Caco-2 (cell line): Measurements from ENCODE around the gene NT5DC1. TPM values are rescaled to one million over a fixed set of nuclear protein-coding genes. Genes with fewer than 3 reads are reported as not detected.

ENCODE experiments used
- BruUV-seq: library from RNA; stranded (reverse); fragments of 400-500 nt; replicated peaks from 2 replicates; lab custom pipeline; 2021; lab: Mats Ljungman, UMichigan
- CTCF ChIA-PET: fragments of 300-600 bp; sonication (Branson Sonifier 250); formaldehyde crosslinking; loops from one replicate; lab custom pipeline; 2022; ENCODE audit warnings: antibody characterized with exemption; lab: Charles Lee
- POLR2A ChIA-PET: fragments of 300-600 bp; sonication (Branson Sonifier 250); formaldehyde crosslinking; loops from one replicate; lab custom pipeline; 2022; ENCODE audit warnings: antibody characterized with exemption; lab: Charles Lee
- DNase-seq, 2 experiments: peaks; one replicate each; pipeline versions ENCODE4 v3.0.0 to v3.0.0-alpha.2; 2020 to 2022
- H3K27me3 ChIP-seq: replicated peaks from 2 replicates; pipeline ENCODE4 v1.6.0; 2011; ENCODE audit warnings: low read length; ENCODE audit not compliant: control insufficient read depth, insufficient read depth
- H3K36me3 ChIP-seq: 2 replicates; pipeline ENCODE4 v1.5.1; 2011; ENCODE audit warnings: low read length; ENCODE audit not compliant: control insufficient read depth, insufficient read depth
- H3K4me1 ChIP-seq: fragments of 250-450 bp; sonication (Bioruptor Pico); 2 replicates; pipeline ENCODE4 v1.5.1; 2020; ENCODE audit warnings: mild to moderate bottlenecking
- H3K4me3 ChIP-seq: 2 replicates; pipeline ENCODE4 v1.5.1; 2011; ENCODE audit warnings: low read depth, mild to moderate bottlenecking, control low read depth, low read length
- H3K9me3 ChIP-seq: fragments of 250-450 bp; sonication (Bioruptor Pico); 2 replicates; pipeline ENCODE4 v1.5.1; 2020; ENCODE audit warnings: mild to moderate bottlenecking, moderate library complexity
- H3K27ac Mint-ChIP-seq: one replicate; pipeline ENCODE4 v1.8.0; 2022; ENCODE audit warnings: mixed read lengths; ENCODE audit not compliant: unreplicated experiment
- H3K27me3 Mint-ChIP-seq: one replicate; pipeline ENCODE4 v1.8.0; 2022; ENCODE audit warnings: mixed read lengths; ENCODE audit not compliant: insufficient read depth, unreplicated experiment
- H3K36me3 Mint-ChIP-seq: one replicate; pipeline ENCODE4 v1.8.0; 2022; ENCODE audit warnings: mild to moderate bottlenecking, mixed read lengths; ENCODE audit not compliant: insufficient read depth, unreplicated experiment
- H3K4me1 Mint-ChIP-seq: one replicate; pipeline ENCODE4 v1.8.0; 2022; ENCODE audit warnings: low read depth, mixed read lengths; ENCODE audit not compliant: unreplicated experiment
- H3K4me3 Mint-ChIP-seq: one replicate; pipeline ENCODE4 v1.8.0; 2022; ENCODE audit warnings: mild to moderate bottlenecking, moderate library complexity, mixed read lengths; ENCODE audit not compliant: unreplicated experiment
- H3K9me3 Mint-ChIP-seq: one replicate; pipeline ENCODE4 v1.8.0; 2022; ENCODE audit warnings: mixed read lengths; ENCODE audit not compliant: unreplicated experiment
- intact Hi-C: fragments of 100-400 bp; cut with micrococcal nuclease; formaldehyde crosslinking; loops from one replicate; pipeline ENCODE4 v1.10.0; 2022; ENCODE audit not compliant: unreplicated experiment
- total RNA-seq: library from RNA; stranded (reverse); gene quantifications from 2 replicates; pipeline ENCODE4 v1.2.3, GENCODE V29; 2022
- TF ChIP-seq, protein P1 (sequence below), 2 experiments: fragments of 200-600 bp in 1 of 2; IDR thresholded peaks; 1 replicate in 1 of 2; 2 replicates in 1 of 2; pipeline versions ENCODE4 v1.5.1 to v1.8.0; 2011 to 2022; ENCODE audit warnings: antibody characterized with exemption in 1 of 2, control low read depth in 1 of 2, inconsistent platforms in 1 of 2, low read depth in 1 of 2, low read length in 1 of 2, mild to moderate bottlenecking in 1 of 2, moderate library complexity in 1 of 2; ENCODE audit not compliant: insufficient read depth in 1 of 2, severe bottlenecking in 1 of 2, unreplicated experiment in 1 of 2

NT5DC1 gene
- total RNA-seq, 1 experiment from 2014 or later = 54.3 TPM

DNA sequence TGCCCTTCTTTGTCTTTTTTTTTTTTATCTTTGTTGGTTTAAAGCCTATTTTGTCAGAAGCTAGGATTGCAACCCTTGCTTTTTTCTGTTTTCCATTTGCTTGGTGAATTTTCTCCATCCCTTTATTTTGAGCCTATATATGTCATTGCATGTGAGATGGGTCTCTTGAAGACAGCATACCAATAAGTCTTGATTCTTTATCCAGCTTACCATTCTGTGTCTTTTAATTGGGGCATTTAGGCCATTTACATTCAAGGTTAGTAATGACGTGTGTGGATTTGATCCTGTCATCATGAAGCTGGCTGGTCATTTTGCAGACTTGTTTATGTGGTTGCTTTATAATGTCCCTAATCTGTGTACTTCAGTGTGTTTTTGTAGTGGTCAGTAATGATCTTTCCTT, 162.7 kb downstream of the NT5DC1 start:
- H3K9me3 ChIP-seq = 0 out of 2 replicates have a peak, but pooled peaks cover 5% of the 10 kb centered on the region
- no peaks in the 10 kb centered on the region for H3K4me1 Mint-ChIP-seq
- DNase-seq = no peak
- peaks cover 9% of the 10 kb centered on the region for H3K36me3 Mint-ChIP-seq
- H3K27me3 Mint-ChIP-seq = no peaks in the 10 kb centered on the region
- no peak overlapping the region for H3K4me3 ChIP-seq
- peaks cover 9% of the 10 kb centered on the region for H3K9me3 Mint-ChIP-seq
- H3K4me3 Mint-ChIP-seq = no peak overlapping the region
- H3K27ac Mint-ChIP-seq = no peak overlapping the region
- intact Hi-C loops = no loop called here
- ChIA-PET POLR2A (no interaction called here), CTCF (interaction anchor here (0.7 kb wide), 1 partner anchor 251 kb away, joined by 3 read pairs; no protein-coding TSS in a partner anchor)
- no peaks in the 10 kb centered on the region for H3K27me3 ChIP-seq
- no peaks in the 10 kb centered on the region for H3K4me1 ChIP-seq
- no TSS peak for BruUV-seq
- TF ChIP-seq, protein P1, sequence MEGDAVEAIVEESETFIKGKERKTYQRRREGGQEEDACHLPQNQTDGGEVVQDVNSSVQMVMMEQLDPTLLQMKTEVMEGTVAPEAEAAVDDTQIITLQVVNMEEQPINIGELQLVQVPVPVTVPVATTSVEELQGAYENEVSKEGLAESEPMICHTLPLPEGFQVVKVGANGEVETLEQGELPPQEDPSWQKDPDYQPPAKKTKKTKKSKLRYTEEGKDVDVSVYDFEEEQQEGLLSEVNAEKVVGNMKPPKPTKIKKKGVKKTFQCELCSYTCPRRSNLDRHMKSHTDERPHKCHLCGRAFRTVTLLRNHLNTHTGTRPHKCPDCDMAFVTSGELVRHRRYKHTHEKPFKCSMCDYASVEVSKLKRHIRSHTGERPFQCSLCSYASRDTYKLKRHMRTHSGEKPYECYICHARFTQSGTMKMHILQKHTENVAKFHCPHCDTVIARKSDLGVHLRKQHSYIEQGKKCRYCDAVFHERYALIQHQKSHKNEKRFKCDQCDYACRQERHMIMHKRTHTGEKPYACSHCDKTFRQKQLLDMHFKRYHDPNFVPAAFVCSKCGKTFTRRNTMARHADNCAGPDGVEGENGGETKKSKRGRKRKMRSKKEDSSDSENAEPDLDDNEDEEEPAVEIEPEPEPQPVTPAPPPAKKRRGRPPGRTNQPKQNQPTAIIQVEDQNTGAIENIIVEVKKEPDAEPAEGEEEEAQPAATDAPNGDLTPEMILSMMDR (IDR thresholded peaks at IDR 0.05; ENCODE audit: insufficient read depth in 1 of 2, low read depth in 1 of 2, low read length in 1 of 2, severe bottlenecking in 1 of 2, unreplicated experiment in 1 of 2) = no peak
- no peaks in the 10 kb centered on the region; the same call in 1 of the 2 replicates for H3K36me3 ChIP-seq

GRCh38 chr6:116265041-116265829, 164.6 kb downstream of the NT5DC1 start:
- ChIA-PET CTCF (no interaction called here), POLR2A (no interaction called here)
- H3K4me1 Mint-ChIP-seq = no peaks in the 10 kb centered on the region
- H3K4me3 Mint-ChIP-seq = no peak overlapping the region
- H3K27me3 ChIP-seq = no peaks in the 10 kb centered on the region
- intact Hi-C loops = loop anchor here (5.0 kb wide), 1 partner anchor 48 kb away; no protein-coding TSS in a partner anchor
- no peaks in the 10 kb centered on the region for H3K27me3 Mint-ChIP-seq
- BruUV-seq = no TSS peak
- no peaks in the 10 kb centered on the region; the same call in 1 of the 2 replicates for H3K36me3 ChIP-seq
- H3K27ac Mint-ChIP-seq = no peak overlapping the region
- no peaks in the 10 kb centered on the region for H3K4me1 ChIP-seq
- H3K4me3 ChIP-seq = no peak overlapping the region
- no peak for DNase-seq
- TF ChIP-seq, protein P1 (IDR thresholded peaks at IDR 0.05; ENCODE audit: insufficient read depth in 1 of 2, low read depth in 1 of 2, low read length in 1 of 2, severe bottlenecking in 1 of 2, unreplicated experiment in 1 of 2) = no peak
- peaks cover 9% of the 10 kb centered on the region for H3K9me3 Mint-ChIP-seq
- H3K9me3 ChIP-seq = 0 out of 2 replicates have a peak, but pooled peaks cover 5% of the 10 kb centered on the region
- peaks cover 9% of the 10 kb centered on the region for H3K36me3 Mint-ChIP-seq

DNA sequence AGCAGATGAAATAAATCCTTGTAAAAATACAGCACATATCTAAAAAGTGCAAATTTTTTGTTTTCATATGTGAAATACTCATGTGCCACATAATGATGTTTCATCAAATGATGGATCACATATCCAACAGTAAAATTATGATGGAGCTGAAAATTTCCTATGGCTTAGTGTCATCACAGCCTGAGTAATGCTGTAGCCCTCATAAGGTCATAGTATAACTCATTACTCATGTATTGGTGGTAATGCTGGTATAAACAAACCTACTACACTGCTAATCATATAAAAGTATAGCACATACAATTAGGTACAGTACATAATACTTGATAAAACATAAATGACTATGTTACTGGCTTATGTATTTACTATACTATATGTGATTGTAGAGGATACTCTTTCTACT, 166.2 kb downstream of the NT5DC1 start:
- Histone ChIP-seq H3K27me3 (no peaks in the 10 kb centered on the region), H3K4me1 (no peaks in the 10 kb centered on the region), H3K4me3 (no peak overlapping the region), H3K9me3 (0 out of 2 replicates have a peak, but pooled peaks cover 5% of the 10 kb centered on the region), H3K36me3 (no peaks in the 10 kb centered on the region; the same call in 1 of the 2 replicates)
- BruUV-seq = no TSS peak
- Mint-ChIP-seq H3K36me3 (peaks cover 9% of the 10 kb centered on the region), H3K4me3 (no peak overlapping the region), H3K4me1 (no peaks in the 10 kb centered on the region), H3K27me3 (no peaks in the 10 kb centered on the region), H3K27ac (no peak overlapping the region), H3K9me3 (peaks cover 9% of the 10 kb centered on the region)
- ChIA-PET CTCF (no interaction called here), POLR2A (no interaction called here)
- intact Hi-C loops = loop anchor here (5.0 kb wide), 1 partner anchor 50 kb away; no protein-coding TSS in a partner anchor
- TF ChIP-seq, protein P1 (IDR thresholded peaks at IDR 0.05; ENCODE audit: insufficient read depth in 1 of 2, low read depth in 1 of 2, low read length in 1 of 2, severe bottlenecking in 1 of 2, unreplicated experiment in 1 of 2) = no peak
- no peak for DNase-seq
